Forelimb muscle (tissue), 1 donor: ENCODE data around the gene ZP1. TPM values are rescaled to one million over a fixed set of nuclear protein-coding genes. Genes with fewer than 3 reads are reported as not detected.

Experiments used
- DNase-seq: peaks from one replicate; pipeline ENCODE4 v3.0.0-alpha.2; 2013; ENCODE audit warnings: low read depth
- polyA plus RNA-seq: library from polyadenylated mRNA; unstranded; fragments of 120-200 nt; gene quantifications from one replicate; pipeline ENCODE4 v1.2.1, GENCODE V29; 2013; ENCODE audit not compliant: insufficient read length

ZP1 gene
- polyA plus RNA-seq, 1 donor, result not detected

- DNase-seq, result no peak
These were observed 23.1 kb upstream of the ZP1 start for GRCh38 chr11:60844045-60844869.

- DNase-seq, result no peak
These were observed 22.5 kb upstream of the ZP1 start for GRCh38 chr11:60844870-60845221.

GRCh38 chr11:60845338-60845737, 22.0 kb upstream of the ZP1 start:
- DNase-seq, result no peak

GRCh38 chr11:60847281-60847680, 20.1 kb upstream of the ZP1 start:
- no peak for DNase-seq

GRCh38 chr11:60847896-60848295, 19.4 kb upstream of the ZP1 start:
- DNase-seq, result no peak

- DNase-seq, result no peak
These were observed 18.6 kb upstream of the ZP1 start for GRCh38 chr11:60848714-60849151.

GRCh38 chr11:60849641-60850520, 17.5 kb upstream of the ZP1 start:
- DNase-seq, result no peak

GRCh38 chr11:60851327-60852104, 15.8 kb upstream of the ZP1 start:
- no peak for DNase-seq

GRCh38 chr11:60852117-60852981, 15.0 kb upstream of the ZP1 start:
- DNase-seq, result no peak

- DNase-seq, result no peak
These were observed 14.1 kb upstream of the ZP1 start for GRCh38 chr11:60852982-60853950.

- no peak for DNase-seq
These were observed 13.0 kb upstream of the ZP1 start for GRCh38 chr11:60854140-60854846.

- DNase-seq, result no peak
These were observed 12.3 kb upstream of the ZP1 start for GRCh38 chr11:60854847-60855725.

GRCh38 chr11:60855726-60856633, 11.4 kb upstream of the ZP1 start, which contains the start of gene PTGDR2:
PTGDR2 (minus strand) TSS chr11:60855950; CDS start chr11:60853722, 2,228 bp downstream.
- no peak for DNase-seq

- DNase-seq, result no peak
These were observed 9.7 kb upstream of the ZP1 start for GRCh38 chr11:60857378-60858232.

GRCh38 chr11:60858236-60858635, 9.1 kb upstream of the ZP1 start:
- no peak for DNase-seq
